Liver (tissue), 9 donors: ENCODE data around the gene IFT74. TPM values are rescaled to one million over a fixed set of nuclear protein-coding genes. Genes with fewer than 3 reads are reported as not detected.

ENCODE experiments used
- DNase-seq: peaks from one replicate; pipeline ENCODE4 v3.0.0-alpha.2; 2017; ENCODE audit warnings: low spot score
- H3K27ac ChIP-seq, 2 donors: one replicate each; pipeline ENCODE4 v1.7.0; 2013; ENCODE audit warnings: inconsistent platforms in 2 of 2, low read length in 2 of 2, control low read depth in 1 of 2, low read depth in 1 of 2, mild to moderate bottlenecking in 1 of 2
- H3K27me3 ChIP-seq, 4 donors: one replicate each; pipeline versions ENCODE4 v1.6.1 to v1.7.0; 2013; ENCODE audit warnings: low read length in 3 of 4, inconsistent platforms in 1 of 4, mild to moderate bottlenecking in 1 of 4, moderate library complexity in 1 of 4; ENCODE audit not compliant: control insufficient read depth in 4 of 4, insufficient read depth in 4 of 4
- H3K36me3 ChIP-seq, 4 donors: one replicate each; pipeline versions ENCODE4 v1.6.1 to v1.7.0; 2013; ENCODE audit warnings: low read length in 3 of 4, mild to moderate bottlenecking in 3 of 4, low read depth in 1 of 4, moderate library complexity in 1 of 4; ENCODE audit not compliant: control insufficient read depth in 4 of 4, insufficient read depth in 3 of 4
- H3K4me1 ChIP-seq, 4 donors: one replicate each; pipeline versions ENCODE4 v1.6.1 to v1.7.0; 2013; ENCODE audit warnings: low read length in 3 of 4, mild to moderate bottlenecking in 3 of 4, moderate library complexity in 1 of 4; ENCODE audit not compliant: control insufficient read depth in 4 of 4, insufficient read depth in 4 of 4
- H3K4me3 ChIP-seq, 3 donors: one replicate each; pipeline versions ENCODE4 v1.6.1 to v1.7.0; 2013; ENCODE audit warnings: low read length in 3 of 3, control low read depth in 1 of 3, low read depth in 1 of 3, mild to moderate bottlenecking in 1 of 3
- H3K9ac ChIP-seq, 2 donors: one replicate each; pipeline ENCODE4 v1.7.0; 2013; ENCODE audit warnings: low read length in 2 of 2, mild to moderate bottlenecking in 2 of 2, moderate library complexity in 2 of 2, control low read depth in 1 of 2, low read depth in 1 of 2
- H3K9me3 ChIP-seq, 4 donors: one replicate each; pipeline versions ENCODE4 v1.6.1 to v1.7.0; 2013; ENCODE audit warnings: low read length in 3 of 4; ENCODE audit not compliant: control insufficient read depth in 4 of 4
- ATF3 ChIP-seq: IDR thresholded peaks from 2 replicates; pipeline ENCODE4 v1.6.1; 2016; ENCODE audit warnings: antibody characterized with exemption
- CTCF ChIP-seq: fragments of 150-350 bp; IDR thresholded peaks from 2 replicates; pipeline ENCODE4 v1.5.1; 2017; ENCODE audit warnings: improper control_type of control experiment, low read depth, low read length; ENCODE audit not compliant: missing input control
- EGR1 ChIP-seq, 2 donors: IDR thresholded peaks; 2 replicates each; pipeline ENCODE4 v1.6.1; 2016 to 2018; ENCODE audit warnings: antibody characterized with exemption in 2 of 2, low read depth in 2 of 2
- FOXA1 ChIP-seq: IDR thresholded peaks from 2 replicates; pipeline ENCODE4 v1.6.1; 2016; ENCODE audit warnings: antibody characterized with exemption
- FOXA2 ChIP-seq: IDR thresholded peaks from 2 replicates; pipeline ENCODE4 v1.6.1; 2016; ENCODE audit warnings: antibody characterized with exemption
- GABPA ChIP-seq, 2 donors: IDR thresholded peaks in 1 of 2; conservative IDR thresholded peaks in 1 of 2; 2 replicates each; pipeline ENCODE4 v1.6.1; 2016; ENCODE audit warnings: antibody characterized with exemption in 2 of 2, mild to moderate bottlenecking in 1 of 2, moderate library complexity in 1 of 2
- HNF4A ChIP-seq, 2 donors: conservative IDR thresholded peaks; 2 replicates each; pipeline ENCODE4 v1.6.1; 2016; ENCODE audit warnings: antibody characterized with exemption in 2 of 2, mild to moderate bottlenecking in 2 of 2
- HNF4G ChIP-seq: IDR thresholded peaks from 2 replicates; pipeline ENCODE4 v1.6.1; 2016; ENCODE audit warnings: antibody characterized with exemption
- JUND ChIP-seq, 2 donors: IDR thresholded peaks; 2 replicates each; pipeline ENCODE4 v1.6.1; 2016; ENCODE audit warnings: antibody characterized with exemption in 2 of 2
- MAX ChIP-seq: IDR thresholded peaks from 2 replicates; pipeline ENCODE4 v1.6.1; 2016; ENCODE audit warnings: antibody characterized with exemption
- REST ChIP-seq: IDR thresholded peaks from 2 replicates; pipeline ENCODE4 v1.6.1; 2016; ENCODE audit warnings: antibody characterized with exemption, mild to moderate bottlenecking
- RXRA ChIP-seq, 2 donors: IDR thresholded peaks; 2 replicates each; pipeline ENCODE4 v1.6.1; 2017 to 2018; ENCODE audit warnings: antibody characterized with exemption in 2 of 2, mild to moderate bottlenecking in 1 of 2
- TAF1 ChIP-seq: conservative IDR thresholded peaks from 2 replicates; pipeline ENCODE4 v1.6.1; 2016; ENCODE audit warnings: antibody characterized with exemption, mild to moderate bottlenecking
- WGBS: extraction: QIAGEN DNeasy Blood & Tissue Kit; methylation state at CpG from one replicate; pipeline ENCODE4 v1.1.7; 2013; 5-methylcytosine and 5-hydroxymethylcytosine counted together
- polyA plus RNA-seq, 2 donors: library from polyadenylated mRNA; stranded (reverse) in 1 of 2; unstranded in 1 of 2; fragments of 200-250 nt in 1 of 2; fragments of >200 nt in 1 of 2; fragmentation: Nextera tagmentation in 1 of 2; extraction: Ambion mirVana in 1 of 2; gene quantifications; one replicate each; pipeline versions ENCODE4 v1.2.1 to v1.2.3, GENCODE V29; 2013 to 2015
- total RNA-seq, 2 donors: library from RNA; depleted of rRNA; stranded (reverse); fragments of >200 nt; gene quantifications; one replicate each; pipeline ENCODE4 v1.2.3, GENCODE V29; 2014
- donor health status: healthy.
- donor health status: healthy.
- donor health status: healthy.
- donor health status: healthy.
- donor health status: healthy.

IFT74 gene
- total and polyA plus RNA-seq, 4 donors: 4.9 to 10.5 (median 7.4) TPM

GRCh38 chr9:26947736-26948135, 8.5 kb upstream of the IFT74 start:
- 2% methylated on average over 9 of the region's 9 CpGs for WGBS
- DNase-seq: no peak
- Histone ChIP-seq H3K4me1 (peaks cover 5 to 31% (median 18%) of the 10 kb centered on the region in 4 donors), H3K4me3 (peak overlapping the region; percentile 72 to 92 (median 91)), H3K27me3 (no peaks in the 10 kb centered on the region), H3K36me3 (no peaks in the 10 kb centered on the region), H3K9me3 (no peaks in the 10 kb centered on the region), H3K9ac (peak overlapping the region in 1 of 2 donors; percentile 91), H3K27ac (peak overlapping the region; percentile 91 to 97)
- no peak for TF ChIP-seq TAF1
- TF ChIP-seq GABPA (IDR thresholded peaks at IDR 0.05 in 1 of 2, conservative IDR thresholded peaks at IDR 0.05 in 1 of 2): no peak
- no peak for TF ChIP-seq HNF4A (conservative IDR thresholded peaks at IDR 0.05)
- no peak for TF ChIP-seq FOXA1
- TF ChIP-seq REST: no peak

GRCh38 chr9:26949637-26950069, 6.6 kb upstream of the IFT74 start:
- Histone ChIP-seq H3K9ac (no peak overlapping the region), H3K4me3 (no peak overlapping the region), H3K27ac (no peak overlapping the region), H3K4me1 (peaks cover 2 to 24% (median 18%) of the 10 kb centered on the region in 4 donors), H3K9me3 (no peaks in the 10 kb centered on the region), H3K27me3 (no peaks in the 10 kb centered on the region), H3K36me3 (no peaks in the 10 kb centered on the region)
- TF ChIP-seq EGR1 (IDR thresholded peaks at IDR 0.05; ENCODE audit: low read depth in 2 of 2) (no peak), GABPA (IDR thresholded peaks at IDR 0.05 in 1 of 2, conservative IDR thresholded peaks at IDR 0.05 in 1 of 2) (no peak), MAX (no peak)
- 78% methylated on average over 6 of the region's 6 CpGs for WGBS
- no peak for DNase-seq

- H3K27me3 ChIP-seq: no peaks in the 10 kb centered on the region
- WGBS: 92% methylated on average over 1 of the region's 1 CpG
- H3K27ac ChIP-seq: no peak overlapping the region
- no peaks in the 10 kb centered on the region for H3K9me3 ChIP-seq
- DNase-seq: no peak
- H3K9ac ChIP-seq: no peak overlapping the region
- TF ChIP-seq ATF3 (no peak), TAF1 (no peak), CTCF (no peak), JUND (IDR thresholded peaks at IDR 0.05) (no peak), HNF4G (no peak), FOXA2 (no peak), RXRA (IDR thresholded peaks at IDR 0.05) (no peak)
- H3K4me1 ChIP-seq: peaks cover 2 to 21% (median 14%) of the 10 kb centered on the region in 4 donors
- H3K4me3 ChIP-seq: no peak overlapping the region
- H3K36me3 ChIP-seq: no peaks in the 10 kb centered on the region
Observed at GRCh38 chr9:26950521-26950920, 5.7 kb upstream of the IFT74 start.
